HepG2 (cell line): ENCODE results near the gene FAM221B.

Experiments
- ATF7 ChIP-seq, 2 experiments: fragments of 450-650 bp in 1 of 2; sonication (generic) in 1 of 2; formaldehyde crosslinking in 1 of 2; IDR thresholded peaks; 2 replicates each; pipeline versions ENCODE4 v1.4.0 to v1.6.1; 2016 to 2020; ENCODE audit warnings: antibody characterized with exemption in 1 of 2, mild to moderate bottlenecking in 1 of 2, missing genetic modification reagents in 1 of 2
- BRCA1 ChIP-seq: sonication (generic); formaldehyde crosslinking; IDR thresholded peaks from 2 replicates; pipeline ENCODE4 v1.4.0; 2020; ENCODE audit warnings: missing genetic modification reagents
- JUN ChIP-seq: sonication (generic); formaldehyde crosslinking; IDR thresholded peaks from 2 replicates; pipeline ENCODE4 v1.4.0; 2020; ENCODE audit warnings: mild to moderate bottlenecking, missing genetic modification reagents
- KAT2B ChIP-seq: fragments of 150-350 bp; IDR thresholded peaks from 2 replicates; pipeline ENCODE4 v1.6.1; 2014; ENCODE audit warnings: low read depth, low read length, borderline replicate concordance
- KDM3A ChIP-seq: IDR thresholded peaks from 2 replicates; pipeline ENCODE4 v1.6.1; 2018; ENCODE audit warnings: low read depth, missing compliant biosample characterization
- PTBP1 ChIP-seq: fragments of 200-400 bp; formaldehyde crosslinking; IDR thresholded peaks from 2 replicates; pipeline ENCODE4 v1.6.1; 2018; ENCODE audit warnings: low read length, low read depth; ENCODE audit not compliant: poor library complexity, severe bottlenecking
- SNRNP70 ChIP-seq: fragments of 200-400 bp; formaldehyde crosslinking; IDR thresholded peaks from 2 replicates; pipeline ENCODE4 v1.6.1; 2017; ENCODE audit warnings: mild to moderate bottlenecking, low read depth, low read length, moderate library complexity
- ZBTB20 ChIP-seq: sonication (generic); formaldehyde crosslinking; IDR thresholded peaks from 2 replicates; pipeline ENCODE4 v1.8.1; 2023; ENCODE audit warnings: missing genetic modification reagents, low read depth, mild to moderate bottlenecking, borderline replicate concordance
- ZBTB7A ChIP-seq: sonication (generic); formaldehyde crosslinking; IDR thresholded peaks from 2 replicates; pipeline ENCODE4 v1.8.0; 2022; ENCODE audit warnings: mild to moderate bottlenecking, missing genetic modification reagents
- ZNF274 ChIP-seq: sonication (generic); formaldehyde crosslinking; IDR thresholded peaks from 2 replicates; pipeline ENCODE4 v1.5.1; 2020; ENCODE audit warnings: mild to moderate bottlenecking, missing genetic modification reagents
- ZNF703 ChIP-seq: sonication (generic); formaldehyde crosslinking; IDR thresholded peaks from 2 replicates; pipeline ENCODE4 v1.5.1; 2020; ENCODE audit warnings: missing genetic modification reagents, mild to moderate bottlenecking, moderate library complexity, borderline replicate concordance
- ZNF772 ChIP-seq: sonication (generic); formaldehyde crosslinking; IDR thresholded peaks from 2 replicates; pipeline ENCODE4 v1.5.0; 2020; ENCODE audit warnings: mild to moderate bottlenecking, missing genetic modification reagents

GRCh38 chr9:35816708-35817107, 11.8 kb downstream of the FAM221B start:
- TF ChIP-seq ATF7 (IDR thresholded peaks at IDR 0.05) (no peak), ATF7 (CRISPR knock-in tag; IDR thresholded peaks at IDR 0.05) (no peak), ZBTB7A (no peak), JUN (CRISPR knock-in tag) (no peak), ZBTB20 (CRISPR knock-in tag) (no peak), ZNF274 (CRISPR knock-in tag) (no peak), ZNF703 (CRISPR knock-in tag) (no peak), KAT2B (no peak), BRCA1 (CRISPR knock-in tag) (no peak), ZNF772 (CRISPR knock-in tag) (no peak), KDM3A (CRISPR knock-in tag) (no peak), PTBP1 (no peak), SNRNP70 (no peak)
